HG03196 (cell line): Measurements from ENCODE around the gene THAP7.
A peak's percentile ranks its signal among the peaks of the same experiment; 100 is the strongest.

ENCODE experiments used
- ATAC-seq: cut with Tn5 transposase; IDR thresholded peaks from one replicate; pipeline ENCODE4 v1.9.1; 2021; ENCODE audit not compliant: unreplicated experiment

THAP7 gene

DNA sequence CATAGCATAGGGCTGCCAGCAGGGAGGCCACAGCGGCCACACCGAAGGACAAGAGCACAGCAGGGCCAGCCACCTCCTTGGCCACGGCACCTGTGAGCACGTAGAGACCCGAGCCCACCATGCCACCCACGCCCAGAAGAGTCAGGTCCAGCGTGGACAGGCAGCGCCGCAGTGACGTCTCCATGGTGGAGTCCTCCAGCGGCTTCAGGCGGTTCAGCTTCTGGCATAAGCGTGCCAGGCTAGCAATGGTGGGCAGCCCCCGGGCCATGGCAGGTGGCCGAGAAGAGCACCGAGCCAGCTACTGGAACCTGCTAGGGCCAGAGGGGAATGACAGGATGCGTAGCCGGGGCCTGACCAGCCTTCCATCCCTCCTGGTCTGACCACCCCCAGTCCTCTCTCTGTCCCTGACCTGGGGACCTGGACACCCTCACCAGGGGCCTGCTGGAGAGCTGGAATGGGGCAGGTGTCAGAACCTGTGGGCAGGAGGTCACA lies 29.7 kb upstream of the THAP7 start:
- no peak for ATAC-seq

GRCh38 chr22:21030621-21031544 lies 29.0 kb upstream of the THAP7 start:
- no peak for ATAC-seq

DNA sequence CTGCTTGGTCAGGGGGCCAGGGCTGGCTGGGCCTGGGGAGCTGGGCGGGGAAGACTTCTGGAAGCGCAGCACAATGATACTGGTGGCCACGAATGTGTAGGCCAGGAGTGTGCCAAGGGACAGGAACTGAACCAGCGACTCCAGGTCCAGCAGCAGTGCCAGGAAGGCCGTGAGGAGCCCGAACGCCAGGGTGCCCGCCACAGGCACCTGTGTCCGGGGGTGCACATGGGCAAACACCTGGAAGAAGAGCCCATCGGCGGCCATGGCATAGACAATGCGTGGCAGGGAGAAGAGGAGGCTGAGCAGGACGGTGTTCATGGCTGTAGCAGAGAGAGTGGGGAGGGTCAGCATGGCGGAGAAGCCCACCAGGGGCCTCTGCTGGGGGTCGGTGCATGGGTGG lies 28.1 kb upstream of the THAP7 start:
- ATAC-seq, result no peak

DNA sequence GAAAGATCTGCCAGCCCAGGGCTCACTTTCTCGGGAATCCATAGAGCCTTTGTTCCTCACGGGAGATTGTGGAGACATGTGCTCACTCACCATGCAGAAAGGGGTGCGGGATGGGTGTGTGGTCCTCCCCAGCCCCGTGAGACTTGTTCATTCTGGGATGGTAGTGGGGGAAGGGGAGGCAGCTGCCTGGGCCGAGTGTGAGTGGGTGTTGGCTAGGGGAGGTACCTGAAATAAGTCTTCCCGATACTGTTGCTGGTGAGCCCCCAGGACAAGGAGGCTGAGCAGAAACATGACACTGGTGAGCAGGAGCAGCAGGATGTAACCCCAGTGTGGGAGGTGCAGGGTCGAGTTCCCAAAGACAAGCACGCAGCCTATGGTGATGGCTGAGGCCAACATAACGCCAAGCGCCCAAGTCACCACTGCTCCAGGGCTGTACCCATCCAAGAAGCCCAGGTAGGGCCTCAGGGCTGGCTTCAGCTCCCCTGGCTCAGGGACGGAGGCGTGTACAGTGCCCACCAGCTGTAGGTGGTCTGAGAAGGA lies 27.6 kb upstream of the THAP7 start:
- no peak for ATAC-seq

GRCh38 chr22:21028277-21029251 lies 26.6 kb upstream of the THAP7 start:
- no peak for ATAC-seq

GRCh38 chr22:21026783-21027692 lies 25.1 kb upstream of the THAP7 start:
- no peak for ATAC-seq

DNA sequence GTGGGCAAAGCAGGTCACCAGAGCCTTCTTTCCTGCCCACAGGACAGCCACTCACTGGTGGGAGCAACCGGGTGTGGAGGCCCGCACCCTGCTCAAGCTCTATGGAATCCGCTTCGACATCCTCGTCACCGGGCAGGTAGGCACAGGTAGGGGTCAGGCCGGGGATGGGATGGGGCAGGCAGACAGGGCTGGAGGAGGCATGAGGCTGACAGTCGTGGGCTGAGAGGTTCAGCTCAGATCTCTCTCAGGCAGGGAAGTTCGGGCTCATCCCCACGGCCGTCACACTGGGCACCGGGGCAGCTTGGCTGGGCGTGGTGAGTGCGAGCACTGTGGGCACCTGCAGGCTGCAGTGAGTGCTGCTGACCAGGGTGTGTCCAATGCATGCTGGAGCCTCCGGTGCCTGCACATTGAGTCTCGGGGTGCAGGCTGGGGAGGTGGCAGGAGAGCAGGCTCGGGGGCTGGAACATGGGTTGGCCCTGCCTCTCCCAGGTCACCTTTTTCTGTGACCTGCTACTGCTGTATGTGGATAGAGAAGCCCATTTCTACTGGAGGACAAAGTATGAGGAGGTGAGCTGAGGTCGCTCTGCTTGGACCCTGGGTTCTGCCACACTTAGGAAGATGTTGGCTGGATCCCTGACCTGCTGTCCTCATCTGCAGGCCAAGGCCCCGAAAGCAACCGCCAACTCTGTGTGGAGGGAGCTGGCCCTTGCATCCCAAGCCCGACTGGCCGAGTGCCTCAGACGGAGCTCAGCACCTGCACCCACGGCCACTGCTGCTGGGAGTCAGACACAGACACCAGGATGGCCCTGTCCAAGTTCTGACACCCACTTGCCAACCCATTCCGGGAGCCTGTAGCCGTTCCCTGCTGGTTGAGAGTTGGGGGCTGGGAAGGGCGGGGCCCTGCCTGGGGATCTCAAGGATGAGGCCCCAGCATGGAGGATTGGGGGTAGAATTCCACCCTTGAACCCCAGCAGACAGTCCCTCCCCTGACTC lies 24.1 kb upstream of the THAP7 start:
- ATAC-seq, result no peak

GRCh38 chr22:21025266-21025665 lies 23.3 kb upstream of the THAP7 start:
- no peak for ATAC-seq

DNA sequence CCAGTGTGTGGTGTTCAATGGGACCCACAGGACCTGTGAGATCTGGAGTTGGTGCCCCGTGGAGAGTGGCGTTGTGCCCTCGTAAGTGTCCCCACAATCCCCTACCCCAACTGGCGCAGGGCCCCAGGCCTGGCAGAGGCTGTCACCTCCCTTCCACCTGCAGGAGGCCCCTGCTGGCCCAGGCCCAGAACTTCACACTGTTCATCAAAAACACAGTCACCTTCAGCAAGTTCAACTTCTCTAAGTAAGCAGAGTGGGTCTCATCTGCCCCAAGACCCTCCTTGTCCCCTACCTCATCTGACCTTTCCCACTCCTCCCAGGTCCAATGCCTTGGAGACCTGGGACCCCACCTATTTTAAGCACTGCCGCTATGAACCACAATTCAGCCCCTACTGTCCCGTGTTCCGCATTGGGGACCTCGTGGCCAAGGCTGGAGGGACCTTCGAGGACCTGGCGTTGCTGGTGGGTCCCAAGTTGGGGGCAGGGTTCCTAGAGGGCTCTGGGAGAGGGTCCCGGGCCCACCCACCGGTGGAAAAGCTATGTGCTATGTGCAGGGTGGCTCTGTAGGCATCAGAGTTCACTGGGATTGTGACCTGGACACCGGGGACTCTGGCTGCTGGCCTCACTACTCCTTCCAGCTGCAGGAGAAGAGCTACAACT lies 21.2 kb upstream of the THAP7 start:
- no peak for ATAC-seq

GRCh38 chr22:21022507-21022906 lies 20.6 kb upstream of the THAP7 start:
- ATAC-seq, result no peak

GRCh38 chr22:21020802-21021429 lies 19.0 kb upstream of the THAP7 start:
- no peak for ATAC-seq

GRCh38 chr22:21018314-21018713 lies 16.4 kb upstream of the THAP7 start:
- ATAC-seq, result no peak

DNA sequence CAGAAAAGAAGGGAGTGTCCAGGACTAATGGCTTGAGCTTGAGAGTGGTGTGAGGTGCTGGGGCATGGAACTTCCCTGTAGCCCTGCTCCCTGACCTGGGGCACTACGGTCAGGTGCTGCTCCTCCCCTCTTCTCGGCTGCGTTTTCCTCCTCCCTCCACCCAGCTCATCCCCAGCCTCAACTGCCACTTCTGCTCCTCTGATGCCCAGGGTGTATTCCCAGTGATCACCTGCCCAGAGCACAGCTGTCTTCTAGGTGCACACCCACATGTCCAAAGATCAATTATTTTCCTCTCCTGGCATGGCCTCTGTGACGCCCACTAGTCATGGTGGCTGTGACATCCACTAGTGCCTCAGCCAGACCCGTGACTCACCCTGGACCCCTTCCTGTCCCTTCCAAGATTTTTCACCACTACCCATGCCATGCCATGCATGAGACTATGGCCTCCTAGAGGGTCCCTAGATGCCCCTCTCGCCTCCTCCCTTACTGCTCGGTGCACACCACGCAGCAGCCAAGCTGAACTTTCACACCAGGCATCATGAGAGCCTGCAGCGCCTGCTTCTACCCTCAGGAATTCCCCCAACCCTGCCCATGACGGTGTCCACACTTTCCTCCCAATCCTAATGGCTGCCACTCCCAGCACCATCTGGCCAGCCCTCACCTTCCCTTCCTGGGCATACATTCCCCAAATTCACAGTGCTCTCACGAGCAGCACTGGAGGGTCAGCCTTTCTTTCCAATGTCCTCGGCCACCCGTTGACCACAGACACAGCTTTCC lies 14.9 kb upstream of the THAP7 start:
- no peak for ATAC-seq

DNA sequence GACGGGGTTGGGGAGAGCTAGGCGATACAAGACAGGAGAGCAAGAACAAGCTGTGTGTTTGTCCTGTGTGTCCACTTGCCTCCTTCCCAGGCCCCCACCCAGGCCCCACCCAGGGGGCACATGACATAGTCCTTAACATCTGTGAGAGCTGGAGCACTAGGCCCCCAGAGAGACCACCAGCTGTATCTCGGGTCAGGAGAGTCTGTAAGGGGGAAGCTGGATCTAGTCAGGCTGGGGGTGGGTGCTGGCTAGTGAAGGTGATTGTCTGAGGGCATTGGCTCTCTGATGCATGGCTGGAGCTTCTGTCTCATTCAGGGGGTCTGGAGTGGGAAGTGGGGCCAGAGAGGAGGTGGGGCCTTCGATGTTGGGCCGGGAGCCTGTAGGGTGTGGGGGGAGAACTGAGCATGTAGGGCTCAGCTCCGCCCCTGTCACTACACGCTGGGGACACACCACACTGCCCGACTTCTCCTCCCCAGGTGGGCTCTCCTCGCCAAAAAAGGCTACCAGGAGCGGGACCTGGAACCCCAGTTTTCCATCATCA lies 13.6 kb upstream of the THAP7 start:
- ATAC-seq, result no peak

DNA sequence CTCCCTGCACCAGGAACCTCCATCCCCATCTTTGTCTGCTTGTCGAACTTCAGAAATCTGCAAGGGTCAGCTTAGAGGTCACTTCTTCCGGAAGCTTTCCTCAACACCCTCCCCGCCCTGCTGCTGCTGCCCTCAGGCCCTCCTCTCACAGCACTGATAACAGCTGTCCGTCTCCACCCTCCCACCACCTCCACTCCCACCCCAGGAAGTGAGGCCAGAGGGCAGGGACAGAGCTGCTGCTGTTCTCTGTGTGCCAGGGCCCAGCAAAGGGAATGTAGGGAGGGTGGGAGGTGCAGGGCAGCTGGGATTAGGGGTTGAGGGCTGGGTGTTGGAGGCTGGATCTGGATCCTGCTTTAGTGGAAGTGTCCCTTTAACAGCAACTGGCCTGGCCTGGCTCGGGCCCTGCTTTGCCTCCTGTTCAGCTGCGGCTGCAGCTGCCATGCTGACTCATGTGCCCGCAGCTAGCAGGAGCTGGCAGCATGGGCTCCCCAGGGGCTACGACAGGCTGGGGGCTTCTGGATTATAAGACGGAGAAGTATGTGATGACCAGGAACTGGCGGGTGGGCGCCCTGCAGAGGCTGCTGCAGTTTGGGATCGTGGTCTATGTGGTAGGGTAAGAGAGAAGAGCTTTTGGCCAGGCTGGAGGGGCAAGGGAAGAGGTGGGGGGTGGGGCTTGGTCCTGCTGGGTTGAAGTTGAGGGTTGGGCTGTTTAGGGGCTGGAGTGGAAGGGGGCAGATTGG lies 13.0 kb upstream of the THAP7 start, which contains the start of gene P2RX6:
TSS of gene P2RX6 (plus strand) at position 440 of the 740 bp plus-strand sequence. CDS start at position 450, 10 bp downstream.
- no peak for ATAC-seq

- peak; percentile 73 for ATAC-seq
These were observed 12.3 kb upstream of the THAP7 start for GRCh38 chr22:21014202-21014725.
